GM19468 (cell line): ENCODE results near the gene C1orf122.

ENCODE experiments used
- ATAC-seq: cut with Tn5 transposase; IDR thresholded peaks from one replicate; pipeline ENCODE4 v1.9.1; 2021; ENCODE audit warnings: mild to moderate bottlenecking, moderate library complexity, moderate number of reproducible peaks; ENCODE audit not compliant: unreplicated experiment; ENCODE audit errors: extremely low read depth

Gene C1orf122

DNA sequence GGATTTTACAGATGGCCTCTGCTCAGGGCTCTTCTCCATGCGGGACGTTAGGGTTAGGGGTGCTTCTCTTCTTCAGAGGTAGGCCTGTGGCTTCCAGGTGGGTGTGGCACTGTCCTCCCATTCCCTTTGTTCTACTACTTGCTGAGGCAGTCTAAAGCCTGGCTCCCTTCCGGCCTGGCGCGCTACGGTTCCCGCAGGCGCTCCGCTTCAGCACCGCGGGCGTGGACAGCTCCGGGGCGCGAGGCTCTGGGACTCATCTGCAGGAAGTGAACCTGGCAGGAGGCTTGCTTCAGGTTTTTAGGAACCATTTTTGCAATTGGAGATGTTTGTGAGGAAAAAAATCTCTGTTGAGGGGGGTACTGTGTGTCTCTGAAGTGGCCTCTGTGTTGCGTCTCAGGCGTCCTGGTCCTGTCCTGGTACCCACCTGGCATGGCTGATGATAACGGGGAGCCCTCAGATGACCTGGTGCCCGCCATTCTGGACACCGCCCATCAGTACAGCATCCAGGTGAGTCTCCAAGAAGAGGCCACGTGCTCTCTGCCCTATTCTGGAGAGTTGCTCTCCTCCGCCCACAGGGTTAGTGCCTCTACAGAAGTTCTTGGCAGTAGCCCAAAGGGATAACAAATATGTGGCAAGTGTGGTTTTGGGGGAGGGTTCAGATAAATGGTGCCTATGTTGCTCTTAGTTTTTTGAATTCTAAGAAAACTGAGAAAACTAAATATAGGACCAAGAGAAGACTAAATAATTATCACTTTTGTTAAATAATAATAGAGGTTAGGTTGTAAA lies 12.1 kb upstream of the C1orf122 start:
- no peak for ATAC-seq

DNA sequence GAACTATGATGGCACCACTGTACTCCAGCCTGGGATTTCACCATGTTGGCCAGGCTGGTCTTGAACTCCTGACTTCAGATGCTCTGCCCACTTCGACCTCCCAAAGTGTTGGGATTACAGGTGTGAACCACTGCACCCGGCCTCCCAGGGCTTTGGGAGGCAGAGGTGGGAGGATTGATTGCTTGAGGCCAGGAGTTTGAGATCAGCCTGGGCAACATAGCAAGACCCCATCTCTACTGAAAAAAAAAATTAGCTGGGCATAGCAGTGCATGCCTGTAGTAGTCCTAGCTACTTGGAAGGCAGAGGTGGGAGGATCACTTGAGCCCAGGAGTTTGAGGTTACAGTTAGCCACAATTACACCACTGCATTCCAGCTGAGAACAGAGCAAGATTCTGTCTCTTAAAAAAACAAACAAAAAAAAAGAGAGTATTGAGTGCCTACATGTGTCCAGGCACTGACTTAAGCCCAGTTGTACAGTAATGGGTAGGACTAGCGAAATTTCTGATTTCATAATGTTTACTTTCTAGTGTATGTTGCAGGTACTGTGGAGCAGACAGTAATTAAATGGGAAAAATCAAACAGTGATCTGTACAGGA lies 9.7 kb upstream of the C1orf122 start:
- no peak for ATAC-seq

DNA sequence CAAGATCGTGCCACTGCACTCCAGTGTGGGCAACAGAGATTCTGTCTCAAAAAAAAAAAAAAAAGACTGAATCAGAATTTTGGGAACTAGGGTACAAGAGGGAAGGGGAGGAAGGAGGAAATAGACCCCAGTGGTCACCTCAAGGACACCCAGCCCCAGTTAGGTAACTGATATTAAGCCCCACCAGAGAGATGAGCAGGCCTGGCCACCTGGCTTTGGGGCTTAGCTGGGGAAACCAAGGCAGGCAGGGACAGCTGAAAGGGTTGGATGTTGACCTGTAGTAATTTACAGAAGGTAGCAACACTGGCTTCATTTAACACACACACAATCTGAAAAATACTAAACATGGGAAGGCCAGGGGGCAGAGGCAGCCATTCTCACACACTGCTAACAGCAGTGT lies 5.2 kb upstream of the C1orf122 start:
- no peak for ATAC-seq

DNA sequence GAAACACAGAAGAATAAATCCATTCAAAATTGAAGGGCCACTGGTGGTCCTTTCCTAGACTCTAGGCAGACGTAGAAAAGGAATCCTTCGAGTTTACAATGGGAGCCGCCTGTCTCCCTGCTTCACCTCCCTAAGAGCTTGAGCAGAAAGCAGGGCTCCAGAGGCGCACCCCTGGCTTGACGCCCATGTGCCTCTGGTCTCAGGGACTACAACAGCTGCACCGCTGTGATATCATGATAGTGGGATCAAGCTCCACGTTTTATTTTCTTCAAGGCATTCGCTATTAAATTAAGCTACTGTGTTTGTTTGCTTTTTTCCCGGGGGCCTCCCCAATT lies 403 bp upstream of the C1orf122 start:
- ATAC-seq, result no peak

DNA sequence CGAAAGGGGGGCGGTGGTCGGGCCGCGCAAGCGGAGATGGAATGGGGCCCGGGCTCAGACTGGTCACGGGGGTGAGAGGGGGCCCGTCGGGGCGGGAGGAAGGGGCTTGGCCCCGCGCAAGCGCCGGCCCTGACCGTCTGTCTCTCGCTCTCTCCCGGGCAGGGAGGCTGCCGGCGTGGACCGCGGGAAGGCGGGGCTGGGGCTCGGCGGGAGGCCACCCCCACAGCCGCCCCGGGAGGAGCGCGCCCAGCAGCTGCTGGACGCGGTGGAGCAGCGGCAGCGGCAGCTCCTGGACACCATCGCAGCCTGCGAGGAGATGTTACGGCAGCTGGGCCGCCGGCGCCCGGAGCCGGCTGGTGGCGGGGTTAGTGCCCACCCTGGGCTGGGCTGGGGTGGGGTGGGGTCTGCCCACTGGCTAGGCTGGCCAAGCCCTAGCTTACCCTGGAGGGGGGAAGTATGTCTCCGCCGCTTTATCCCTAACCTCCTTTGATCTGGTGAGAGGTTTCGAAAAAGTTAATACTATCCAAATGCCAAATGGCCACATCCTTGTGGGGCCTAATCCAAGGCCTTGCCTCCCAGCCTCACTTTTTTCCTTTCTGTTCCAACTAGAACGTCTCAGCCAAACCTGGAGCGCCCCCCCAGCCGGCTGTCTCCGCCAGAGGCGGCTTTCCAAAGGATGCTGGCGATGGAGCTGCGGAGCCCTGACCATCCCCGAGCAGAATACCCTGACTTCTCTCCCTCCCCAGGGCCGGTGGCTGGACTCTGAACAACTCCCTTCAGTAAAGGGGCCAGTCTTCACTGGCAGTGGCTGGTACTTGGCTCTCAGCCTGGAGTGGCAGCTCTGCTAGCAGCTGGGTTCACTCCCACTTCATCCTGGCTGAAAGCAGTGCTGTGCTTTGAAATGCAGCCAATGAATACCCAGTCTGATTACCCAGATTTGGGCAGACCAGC lies 1.1 kb downstream of the C1orf122 start:
- no peak for ATAC-seq

DNA sequence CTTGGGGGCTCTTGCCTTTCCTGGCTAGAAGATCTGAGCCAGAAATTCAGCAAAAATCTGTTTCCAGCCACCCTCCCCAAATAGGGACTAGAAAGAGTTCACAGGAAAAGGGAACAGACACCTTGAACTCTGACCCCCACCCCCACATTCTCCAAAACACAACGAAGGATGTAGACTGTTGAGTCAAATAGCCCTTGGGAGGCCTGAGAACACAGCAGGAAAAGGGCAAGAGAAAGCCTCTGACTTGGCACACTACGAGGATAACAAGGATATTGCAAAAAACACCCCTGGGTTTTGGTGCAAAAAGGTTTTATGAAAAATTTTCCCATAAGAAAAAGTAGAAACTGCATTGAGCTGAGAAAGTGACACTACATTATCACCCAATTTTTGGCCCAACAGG lies 2.4 kb downstream of the C1orf122 start:
- ATAC-seq, result no peak

DNA sequence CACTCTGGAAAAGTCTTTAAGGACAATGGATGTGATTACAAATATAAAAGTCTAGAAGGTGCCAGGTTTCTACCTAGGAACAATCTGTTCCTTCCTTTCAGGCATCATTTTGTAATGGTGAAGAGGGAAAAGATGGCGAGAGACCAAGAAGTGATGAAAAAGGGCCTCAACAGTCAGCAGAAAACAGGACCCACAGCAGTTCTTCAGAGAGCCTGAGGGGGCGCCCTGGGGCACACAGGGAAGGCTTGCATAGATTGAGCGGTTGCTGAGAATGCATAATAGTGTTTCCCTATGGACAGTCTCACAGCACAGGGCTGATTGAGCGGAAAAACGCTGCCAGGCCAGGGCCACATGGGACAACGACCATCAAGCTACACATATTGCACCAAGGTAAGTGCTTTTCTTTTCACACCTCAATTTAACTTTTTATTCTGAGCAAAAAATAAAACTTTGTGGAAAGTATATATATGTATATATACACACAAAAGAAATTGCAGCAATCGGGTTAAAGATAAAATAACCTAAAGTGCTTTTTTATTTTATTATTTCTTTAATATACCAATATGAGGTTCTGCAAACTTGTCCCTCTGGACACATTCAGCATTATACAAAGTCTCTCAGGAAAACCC lies 3.6 kb downstream of the C1orf122 start:
- ATAC-seq, result no peak

DNA sequence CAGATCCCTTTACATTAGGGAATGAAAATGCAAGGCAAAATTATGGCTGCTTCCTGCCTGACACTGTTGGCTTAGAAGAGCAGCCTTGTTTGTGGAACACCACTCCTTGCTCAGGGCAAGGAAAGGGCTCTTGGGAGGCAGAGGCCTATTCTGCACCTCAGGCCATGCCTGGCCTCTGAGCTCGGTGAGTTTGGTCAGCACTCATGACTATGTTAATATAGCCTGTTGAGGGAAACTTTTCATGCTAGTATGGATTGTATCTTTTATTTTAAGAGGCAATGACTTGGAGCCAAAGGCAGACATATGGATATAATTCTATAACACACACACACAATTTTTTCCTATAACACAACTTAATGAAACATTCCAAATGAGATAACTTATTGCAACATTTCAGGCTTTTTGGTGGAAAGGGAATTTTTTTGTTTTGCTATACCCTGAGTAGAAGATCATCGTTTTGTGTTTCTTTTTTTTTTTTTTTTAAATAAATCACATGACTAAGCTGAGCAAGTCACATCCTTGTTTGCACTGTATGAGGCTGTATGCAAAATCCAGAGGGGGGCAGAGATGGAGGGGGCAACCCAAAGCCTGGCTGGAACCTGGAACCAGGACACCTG lies 6.0 kb downstream of the C1orf122 start:
- no peak for ATAC-seq

DNA sequence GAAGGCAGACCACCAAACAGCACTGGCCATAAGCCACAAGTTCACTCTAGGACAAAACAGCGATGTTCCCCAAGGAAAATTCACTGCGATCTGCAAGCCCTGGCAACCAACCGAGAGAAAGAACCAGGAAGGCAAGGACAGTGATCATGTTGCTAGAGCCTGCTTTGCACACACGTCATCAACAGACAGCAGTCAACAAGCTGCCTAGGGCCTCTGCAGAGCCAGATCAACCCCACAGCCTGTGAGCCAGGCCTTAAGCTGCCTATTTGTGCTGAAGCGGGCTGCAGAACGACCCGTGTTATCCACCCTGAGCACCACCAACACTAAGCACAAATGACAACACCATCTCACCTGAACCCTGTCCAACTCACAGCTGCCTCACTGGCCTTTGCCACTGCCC lies 6.7 kb downstream of the C1orf122 start:
- ATAC-seq, result no peak

DNA sequence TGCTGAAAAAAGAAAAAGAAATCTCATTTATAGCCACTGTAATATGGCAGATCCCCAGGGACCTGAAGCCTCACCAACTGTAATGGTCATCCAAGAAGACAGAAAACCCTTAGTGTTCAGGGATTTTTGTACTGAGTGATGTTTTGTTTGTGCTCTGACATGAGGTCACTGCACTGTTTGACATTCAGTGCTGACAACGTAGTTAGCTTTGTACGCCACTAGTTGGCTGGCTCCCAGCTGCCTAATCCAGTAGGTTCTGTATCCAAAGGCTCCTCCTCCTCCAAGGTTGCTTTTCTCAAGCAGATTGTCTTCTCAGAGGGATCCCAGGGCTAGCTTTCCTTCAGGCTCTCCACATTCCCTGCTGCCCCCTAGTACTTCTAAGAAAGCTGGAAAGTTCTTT lies 9.9 kb downstream of the C1orf122 start:
- ATAC-seq, result no peak

DNA sequence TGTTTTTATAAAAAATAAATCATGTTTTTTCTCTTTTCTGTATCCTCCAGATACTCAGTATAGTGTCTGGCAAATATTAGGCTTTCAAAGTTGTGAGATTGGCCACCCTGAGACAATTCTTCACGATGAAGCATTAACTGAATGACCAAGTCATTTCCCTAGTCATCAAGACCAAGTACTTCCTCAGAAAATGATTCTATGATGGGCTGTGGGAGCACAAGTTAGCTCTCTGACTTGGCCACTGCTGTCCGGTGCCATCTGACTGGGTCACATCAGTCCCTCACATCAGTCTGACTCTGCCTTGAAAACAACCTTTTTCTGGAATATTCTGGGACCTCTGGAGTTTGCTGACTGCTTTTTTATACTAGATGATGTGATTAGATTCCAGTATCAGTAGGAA lies 13.9 kb downstream of the C1orf122 start:
- no peak for ATAC-seq

DNA sequence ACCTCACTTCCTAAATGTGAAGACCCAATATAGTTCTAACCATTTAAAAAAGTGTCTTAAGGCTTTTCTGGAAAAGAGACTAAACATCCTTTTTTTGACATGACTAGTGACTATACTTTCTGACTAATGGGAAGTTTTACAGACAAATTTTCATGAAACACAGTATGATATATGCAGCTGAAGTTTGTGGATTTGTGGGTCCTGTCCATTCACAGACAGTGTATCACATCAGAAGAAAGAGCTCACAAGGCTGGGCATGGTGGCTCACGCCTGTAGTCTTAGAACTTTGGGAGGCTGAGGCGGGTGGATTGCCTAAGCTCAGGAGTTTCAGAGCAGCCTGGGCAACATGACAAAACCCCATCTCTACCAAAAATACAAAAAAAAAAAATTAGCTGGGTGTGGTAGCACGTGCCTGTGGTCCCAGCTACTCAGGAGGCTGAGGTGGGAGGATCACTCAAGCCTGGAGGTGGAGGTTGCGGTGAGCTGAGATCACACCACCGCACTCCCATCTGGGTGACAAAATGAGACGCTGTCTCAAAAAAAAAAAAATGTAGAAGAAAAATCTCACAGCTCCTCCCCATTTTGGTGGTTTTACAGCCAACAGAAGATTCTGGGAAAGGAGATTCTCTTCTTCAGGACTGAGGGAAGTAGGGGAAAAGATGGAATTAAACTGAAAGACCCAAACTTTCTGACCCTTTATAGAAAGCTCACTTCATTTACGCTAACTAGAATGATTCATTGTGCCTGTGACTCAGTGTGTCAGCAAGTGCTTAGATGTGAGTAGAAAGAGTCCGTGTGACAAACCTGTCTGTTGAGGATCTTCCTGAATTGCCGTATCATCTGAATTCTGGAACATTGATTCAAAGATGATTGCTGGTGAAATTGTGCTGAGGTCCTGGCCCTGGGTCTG lies 15.6 kb downstream of the C1orf122 start:
- no peak for ATAC-seq

DNA sequence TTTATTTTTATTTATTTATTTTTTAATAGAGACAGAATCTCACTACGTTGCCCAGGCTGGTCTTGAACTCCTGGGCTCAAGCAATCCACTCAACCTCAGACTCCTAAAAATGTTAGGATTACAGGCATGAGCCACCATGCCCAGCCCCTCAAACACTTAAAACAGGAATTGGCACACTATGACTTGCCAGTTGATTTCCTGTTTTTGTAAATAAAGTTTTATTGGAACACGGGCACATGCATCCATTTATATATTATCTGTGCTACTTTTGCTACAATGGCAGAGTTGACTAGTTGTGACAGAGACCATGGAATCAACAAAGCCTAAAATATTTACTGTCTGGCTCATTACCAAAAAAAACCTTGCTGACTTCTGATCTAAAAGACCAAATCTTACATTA lies 16.4 kb downstream of the C1orf122 start:
- no peak for ATAC-seq

DNA sequence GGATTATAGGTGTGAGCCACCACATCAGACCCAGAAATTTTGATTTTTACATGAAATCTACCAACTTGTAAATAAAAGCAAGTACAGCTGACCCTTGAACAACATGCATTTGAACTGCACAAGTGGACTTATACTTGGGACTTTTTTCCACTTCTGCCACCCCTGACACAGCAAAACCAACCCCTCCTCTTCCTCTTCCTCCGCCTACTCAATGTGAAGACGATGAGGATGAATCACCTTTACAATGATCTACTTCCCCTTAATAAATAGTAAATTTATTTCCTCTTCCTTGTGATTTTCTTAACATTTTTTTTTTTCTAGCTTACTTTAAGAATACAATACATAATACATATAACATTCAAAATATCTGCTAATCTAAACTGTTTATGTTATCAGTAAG lies 17.9 kb downstream of the C1orf122 start:
- ATAC-seq, result no peak

DNA sequence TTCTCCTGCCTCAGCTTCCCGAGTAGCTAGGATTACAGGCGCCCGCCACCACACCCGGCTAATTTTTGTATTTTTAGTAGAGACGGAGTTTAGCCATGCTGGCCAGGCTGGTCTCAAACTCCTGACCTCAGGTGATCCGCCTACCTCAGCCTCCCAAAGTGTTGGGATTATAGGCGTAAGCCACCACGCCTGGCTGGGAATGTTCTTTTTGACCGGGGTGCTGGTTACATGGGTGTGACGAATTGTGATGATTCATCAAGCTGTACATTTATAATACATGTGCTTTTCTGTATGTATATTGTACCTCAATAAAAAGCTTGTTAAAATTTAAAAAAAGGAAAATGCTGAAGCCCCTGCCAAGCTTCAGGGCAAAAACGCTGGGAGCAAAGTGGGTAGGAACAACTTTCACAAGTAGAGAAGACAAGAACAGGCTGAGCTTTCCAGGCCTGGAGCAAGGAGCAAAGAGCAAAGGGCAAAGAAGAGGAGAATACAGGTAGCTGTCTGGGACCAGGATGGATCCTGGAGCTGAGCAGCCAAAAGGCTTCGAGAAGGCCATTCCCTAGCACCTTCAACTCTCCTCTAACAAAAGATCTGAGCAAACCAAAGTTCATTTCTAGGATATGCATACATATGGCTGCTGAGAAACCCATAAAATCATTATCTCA lies 21.0 kb downstream of the C1orf122 start:
- no peak for ATAC-seq

DNA sequence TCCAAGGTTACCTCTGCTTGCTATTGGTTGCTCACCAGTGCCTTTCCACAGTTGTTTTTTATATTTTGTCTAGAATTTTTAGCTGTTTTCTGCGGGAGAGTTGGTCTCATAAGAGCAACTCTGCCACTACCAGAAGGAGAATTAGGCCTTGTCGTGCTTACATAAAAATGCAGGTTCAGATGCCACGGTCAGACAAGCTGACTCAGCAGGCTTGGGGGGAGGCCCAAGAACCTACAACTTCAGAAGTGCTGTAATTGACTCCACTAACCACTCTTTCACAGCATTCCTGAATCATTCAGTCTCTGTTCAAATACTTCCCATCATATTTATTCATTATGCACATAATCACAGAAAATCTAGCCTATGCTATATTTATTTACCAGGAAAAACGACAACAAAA lies 23.5 kb downstream of the C1orf122 start:
- ATAC-seq, result no peak

DNA sequence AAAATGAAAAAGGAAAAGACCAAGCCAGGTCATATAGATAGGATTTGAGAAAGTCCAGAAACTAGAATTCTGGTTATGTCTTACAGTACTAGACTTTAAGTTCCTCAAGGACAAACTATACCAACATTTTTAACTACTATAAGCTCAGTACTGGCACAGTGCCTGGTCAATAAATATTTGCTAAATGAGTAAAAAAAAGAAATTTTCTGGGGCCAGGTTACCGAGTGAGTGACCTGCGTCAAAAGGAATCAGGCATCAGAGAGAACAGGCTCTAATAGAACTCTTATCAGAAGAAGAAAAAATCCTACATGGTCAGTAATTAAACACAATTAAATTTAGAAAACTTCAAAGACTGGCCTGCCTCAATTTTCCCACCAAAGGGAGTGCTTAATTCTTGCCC lies 24.2 kb downstream of the C1orf122 start:
- no peak for ATAC-seq

DNA sequence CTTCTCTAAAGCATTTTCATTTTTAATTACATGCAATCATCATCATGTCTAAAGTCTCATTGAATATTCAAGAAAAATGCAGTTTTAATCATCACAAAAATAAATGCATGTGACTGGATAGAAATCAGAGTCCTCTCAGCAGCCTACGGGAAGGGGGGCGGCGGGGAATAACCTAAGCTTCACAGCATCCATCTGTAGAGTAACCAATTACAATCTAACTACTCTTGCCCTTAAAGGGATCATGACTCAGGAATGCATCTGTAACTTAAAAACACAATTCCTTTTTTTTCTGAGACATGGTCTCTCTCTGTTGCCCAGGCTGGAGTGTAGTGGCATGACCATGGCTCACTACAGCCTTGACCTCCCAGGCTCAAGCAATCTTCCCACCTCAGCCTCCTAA lies 29.2 kb downstream of the C1orf122 start:
- ATAC-seq, result no peak

DNA sequence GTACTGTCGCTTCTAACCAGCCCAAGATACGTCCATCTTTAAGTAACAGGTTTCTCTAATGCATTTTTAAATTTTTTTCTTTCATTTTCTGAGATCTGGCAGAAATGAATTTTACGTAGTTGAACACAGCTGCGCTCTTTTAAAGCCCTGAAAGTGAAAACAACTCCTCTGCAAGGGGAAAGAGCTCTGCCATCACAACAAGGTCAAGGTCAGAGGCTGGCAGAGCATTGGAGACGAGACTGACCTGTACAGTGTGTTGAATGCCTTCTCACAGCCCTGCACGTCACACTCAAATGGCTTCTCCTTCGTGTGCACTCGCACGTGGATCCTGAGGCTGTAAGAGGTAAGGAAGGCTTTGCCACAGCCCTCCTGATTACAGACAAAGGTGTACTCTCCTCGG lies 32.1 kb downstream of the C1orf122 start:
- ATAC-seq, result no peak
